K562 (cell line): ENCODE results near the gene MACROD2. TPM values are rescaled to one million over a fixed set of nuclear protein-coding genes. Genes with fewer than 3 reads are reported as not detected.

ENCODE experiments used
- ATAC-seq: fragments of 200-7000 bp; cut with Tn5 transposase; 3 replicates; pipeline ENCODE4 v1.9.1; 2020; ENCODE audit warnings: moderate library complexity
- BruUV-seq: library from RNA; stranded (reverse); fragments of 400-500 nt; replicated peaks from 2 replicates; lab custom pipeline; 2021; lab: Mats Ljungman, UMichigan
- CTCF ChIA-PET: fragments of 300-600 bp; formaldehyde crosslinking; extraction: SDS; loops from one replicate; lab custom pipeline; 2021; ENCODE audit warnings: low intra/inter-chr PET ratio; lab: Yijun Ruan, JAX
- POLR2A ChIA-PET: fragments of 300-600, 350-650 bp; sonication (Branson Sonifier 250); formaldehyde crosslinking; extraction: SDS; loops from one replicate; lab custom pipeline; 2021; ENCODE audit warnings: antibody characterized with exemption, inconsistent platforms; lab: Yijun Ruan, JAX
- DNase-seq, 4 experiments: peaks; one replicate each; pipeline versions ENCODE4 v3.0.0 to v3.0.0-alpha.2; 2011 to 2018; ENCODE audit warnings: low spot score in 3 of 4, mixed read lengths in 3 of 4; ENCODE audit errors: extremely low read depth in 1 of 4
- FAIRE-seq: peaks from 2 replicates; lab custom pipeline; 2011; peaks lifted over from hg19 to GRCh38; lab: Jason Lieb, UNC
- H2AFZ ChIP-seq: 2 replicates; pipeline ENCODE4 v1.6.0; 2011; ENCODE audit warnings: low read depth, low read length, control low read depth, inconsistent platforms
- H3K27ac ChIP-seq: fragments of 200-600 bp; 3 replicates; pipeline ENCODE4 v1.8.0; 2011; ENCODE audit warnings: low read depth, mild to moderate bottlenecking, control low read depth, inconsistent platforms, low read length, moderate library complexity, mixed read lengths; ENCODE audit errors: extremely low read depth
- H3K27me3 ChIP-seq, 2 experiments: fragments of 300-600 bp in 1 of 2; 2 replicates in 1 of 2; 3 replicates in 1 of 2; pipeline versions ENCODE4 v1.6.0 to v1.8.0; 2011; ENCODE audit warnings: inconsistent platforms in 2 of 2, low read length in 2 of 2, mild to moderate bottlenecking in 1 of 2, mixed read lengths in 1 of 2, moderate library complexity in 1 of 2; ENCODE audit not compliant: control insufficient read depth in 2 of 2, insufficient read depth in 2 of 2
- H3K36me3 ChIP-seq: fragments of 300-600 bp; 3 replicates; pipeline ENCODE4 v1.8.0; 2011; ENCODE audit warnings: mild to moderate bottlenecking, low read length, inconsistent platforms; ENCODE audit not compliant: control insufficient read depth, insufficient read depth
- H3K4me1 ChIP-seq, 2 experiments: fragments of 200-600 bp in 1 of 2; replicated peaks in 1 of 2; 2 replicates in 1 of 2; 3 replicates in 1 of 2; pipeline versions ENCODE4 v1.5.1 to v1.8.0; 2011; ENCODE audit warnings: inconsistent platforms in 2 of 2, low read length in 2 of 2, mild to moderate bottlenecking in 1 of 2, mixed read lengths in 1 of 2, moderate library complexity in 1 of 2; ENCODE audit not compliant: control insufficient read depth in 2 of 2, insufficient read depth in 2 of 2
- H3K4me2 ChIP-seq: 2 replicates; pipeline ENCODE4 v1.6.1; 2011; ENCODE audit warnings: low read length, control low read depth, inconsistent platforms, mixed read lengths; ENCODE audit not compliant: insufficient read depth
- H3K4me3 ChIP-seq: fragments of 200-600 bp; sonication (generic), shearing (Covaris generic); 2 replicates; pipeline ENCODE4 v1.5.1; 2016; ENCODE audit warnings: control low read depth, inconsistent platforms
- H3K79me2 ChIP-seq: fragments of 200-600 bp; 3 replicates; pipeline ENCODE4 v1.8.0; 2011; ENCODE audit warnings: low read length, inconsistent platforms; ENCODE audit not compliant: control insufficient read depth, insufficient read depth
- H3K9ac ChIP-seq, 2 experiments: 2 replicates each; pipeline versions ENCODE4 v1.6.0 to v1.6.1; 2011; ENCODE audit warnings: low read depth in 2 of 2, low read length in 2 of 2, control low read depth in 1 of 2, inconsistent platforms in 1 of 2, mild to moderate bottlenecking in 1 of 2, mixed read lengths in 1 of 2; ENCODE audit not compliant: insufficient read depth in 1 of 2
- H3K9me1 ChIP-seq: one replicate; pipeline ENCODE4 v1.6.0; 2011; ENCODE audit warnings: inconsistent platforms, mild to moderate bottlenecking, low read length, moderate library complexity; ENCODE audit not compliant: control insufficient read depth, insufficient read depth
- H3K9me3 ChIP-seq: replicated peaks from 2 replicates; pipeline ENCODE4 v1.5.1; 2011; ENCODE audit warnings: low read depth, low read length, inconsistent platforms; ENCODE audit not compliant: control insufficient read depth, insufficient read depth
- H4K20me1 ChIP-seq: replicated peaks from 2 replicates; pipeline ENCODE4 v1.6.1; 2011; ENCODE audit warnings: low read length, inconsistent platforms, mixed read lengths; ENCODE audit not compliant: control insufficient read depth, insufficient read depth
- CTCFL ChIP-seq: IDR thresholded peaks from 2 replicates; pipeline ENCODE4 v1.6.1; 2011; ENCODE audit warnings: borderline replicate concordance, low read depth, mild to moderate bottlenecking, moderate library complexity, low read length; ENCODE audit not compliant: insufficient read depth, poor library complexity, severe bottlenecking
- ELF2 ChIP-seq: fragments of 250-450 bp; sonication (Bioruptor Pico); IDR thresholded peaks from 2 replicates; pipeline ENCODE4 v1.5.0; 2021; ENCODE audit warnings: mild to moderate bottlenecking
- KLF10 ChIP-seq: fragments of 250-450 bp; sonication (Bioruptor Pico); IDR thresholded peaks from 2 replicates; pipeline ENCODE4 v1.6.1; 2021; ENCODE audit warnings: matching md5 sums
- PPARD ChIP-seq: fragments of 250-450 bp; sonication (Bioruptor Pico); IDR thresholded peaks from 2 replicates; pipeline ENCODE4 v1.8.0; 2022; ENCODE audit warnings: inconsistent platforms, mild to moderate bottlenecking, moderate library complexity
- TFE3 ChIP-seq: fragments of 450-650 bp; formaldehyde crosslinking; IDR thresholded peaks from 2 replicates; pipeline ENCODE4 v1.4.0; 2020; ENCODE audit warnings: mild to moderate bottlenecking, mixed read lengths
- ZNF121 ChIP-seq: sonication (generic); formaldehyde crosslinking; conservative IDR thresholded peaks from 2 replicates; pipeline ENCODE4 v1.8.0; 2022; ENCODE audit warnings: missing genetic modification reagents
- ZNF174 ChIP-seq: fragments of 250-450 bp; sonication (Bioruptor Pico); IDR thresholded peaks from 2 replicates; pipeline ENCODE4 v1.4.0; 2020; ENCODE audit warnings: mild to moderate bottlenecking
- ZNF280B ChIP-seq: fragments of 250-450 bp; sonication (Bioruptor Pico); IDR thresholded peaks from 2 replicates; pipeline ENCODE4 v1.5.1; 2021; ENCODE audit warnings: mild to moderate bottlenecking
- WGBS: fragments of 100-300 bp; shearing (Covaris generic); methylation state at CpG from one replicate; pipeline ENCODE4 v1.1.6; 2016; ENCODE audit warnings: low coverage, mixed read lengths; ENCODE audit not compliant: insufficient coverage; ENCODE audit errors: missing lambda C conversion rate; 5-methylcytosine and 5-hydroxymethylcytosine counted together
- in situ Hi-C: fragments of 300-500 bp; cut with MboI; formaldehyde crosslinking; loops from 4 replicates; pipeline ENCODE4 v1.15.0; 2018; ENCODE audit warnings: inconsistent platforms, mixed read lengths
- intact Hi-C: fragments of 100-400 bp; cut with micrococcal nuclease; formaldehyde crosslinking; loops from 2 replicates; pipeline ENCODE4 v1.14.2; 2022
- polyA plus RNA-seq, 8 experiments: library from polyadenylated mRNA; depleted of rRNA in 4 of 8; stranded (reverse) in 5 of 8; unstranded in 3 of 8; fragments of >200 nt; fragmentation: Nextera tagmentation in 2 of 8; fragmentation: Illumina TruSeq in 1 of 8; extraction: Ambion mirVana in 2 of 8; extraction: Trizol in 1 of 8; gene quantifications; 2 replicates each; pipeline versions ENCODE4 v1.2.1 to v1.2.3, GENCODE V29; 2011 to 2014; ENCODE audit warnings: inconsistent platforms in 1 of 8, missing spikeins in 1 of 8
- total RNA-seq, 7 experiments: library from RNA; depleted of rRNA in 6 of 7; stranded (reverse); fragments of >200 nt in 6 of 7; fragmentation: Illumina TruSeq in 2 of 7; extraction: Trizol in 2 of 7; gene quantifications; 2 replicates each; pipeline versions ENCODE4 v1.2.1 to v1.2.3, GENCODE V29; 2011 to 2021; ENCODE audit warnings: low replicate concordance in 1 of 7

The MACROD2 gene
- total and polyA plus RNA-seq, 9 of the 15 experiments (the other 6 are each of a cell fraction or from before 2014, with no cell fraction given) = not detected

- no TSS peak for BruUV-seq
- H3K4me2 ChIP-seq = no peak overlapping the region
- intact Hi-C loops = no loop called here
- H3K36me3 ChIP-seq = no peaks in the 10 kb centered on the region
- H3K9ac ChIP-seq = no peak overlapping the region
- WGBS = 0% methylated on average over 3 of the region's 3 CpGs
- TF ChIP-seq ELF2 (CRISPR knock-in tag) = no peak
- TF ChIP-seq ZNF121 (CRISPR knock-in tag) = no peak
- no peak for TF ChIP-seq CTCFL
- TF ChIP-seq PPARD (CRISPR knock-in tag) = no peak
- TF ChIP-seq ZNF174 (CRISPR knock-in tag) = no peak
- no peak for TF ChIP-seq TFE3 (CRISPR knock-in tag)
- TF ChIP-seq KLF10 = no peak
- no peak for TF ChIP-seq ZNF280B (CRISPR knock-in tag)
- TF ChIP-seq, all 486 proteins: peak for 0
- no peaks in the 10 kb centered on the region for H3K4me1 ChIP-seq
- H3K9me1 ChIP-seq = no peaks in the 10 kb centered on the region
- DNase-seq (no peak), FAIRE-seq (no peak), ATAC-seq (no peak)
- no peak overlapping the region for H2AFZ ChIP-seq
- no peaks in the 10 kb centered on the region for H3K27me3 ChIP-seq
- H3K4me3 ChIP-seq = no peak overlapping the region
- H3K9me3 ChIP-seq = no peaks in the 10 kb centered on the region
- ChIA-PET POLR2A (no interaction called here), CTCF (no interaction called here)
- H4K20me1 ChIP-seq = no peaks in the 10 kb centered on the region
- H3K27ac ChIP-seq = no peak overlapping the region
- in situ Hi-C loops = no loop called here
- H3K79me2 ChIP-seq = no peaks in the 10 kb centered on the region
These were observed 734.1 kb downstream of the MACROD2 start for GRCh38 chr20:14729390-14729789.
